Stimulated activated CD8-positive, alpha-beta memory T cell treated with anti-CD3 and anti-CD28 coated beads, Interleukin-7, amount 100 ng/mL, for 1 hour (primary cell): ENCODE measurements around the gene CHI3L1.

Experiments used
- DNase-seq, 2 donors: peaks; one replicate each; pipeline ENCODE4 v3.0.0-alpha.2; 2020; ENCODE audit warnings: low read depth in 2 of 2

The CHI3L1 gene

GRCh38 chr1:203168991-203169390 lies 17.5 kb downstream of the CHI3L1 start:
- no peak for DNase-seq

GRCh38 chr1:203168256-203168786 lies 18.2 kb downstream of the CHI3L1 start:
- no peak for DNase-seq

- no peak for DNase-seq
Measured at GRCh38 chr1:203167913-203168200, 18.6 kb downstream of the CHI3L1 start.

GRCh38 chr1:203167026-203167912 lies 19.2 kb downstream of the CHI3L1 start:
- no peak for DNase-seq

- DNase-seq, result no peak
Measured at GRCh38 chr1:203166192-203166940, 20.1 kb downstream of the CHI3L1 start.

GRCh38 chr1:203165800-203166161 lies 20.7 kb downstream of the CHI3L1 start:
- DNase-seq, result no peak

GRCh38 chr1:203165101-203165799 lies 21.3 kb downstream of the CHI3L1 start:
- no peak for DNase-seq

GRCh38 chr1:203163891-203164635 lies 22.4 kb downstream of the CHI3L1 start:
- no peak for DNase-seq

GRCh38 chr1:203162403-203162802 lies 24.1 kb downstream of the CHI3L1 start:
- DNase-seq, result no peak

GRCh38 chr1:203161703-203162102 lies 24.8 kb downstream of the CHI3L1 start:
- DNase-seq, result no peak

GRCh38 chr1:203161175-203161574 lies 25.3 kb downstream of the CHI3L1 start:
- DNase-seq, result no peak

- no peak for DNase-seq
Measured at GRCh38 chr1:203159844-203160243, 26.7 kb downstream of the CHI3L1 start.

GRCh38 chr1:203158960-203159665 lies 27.4 kb downstream of the CHI3L1 start:
- no peak for DNase-seq

- no peak for DNase-seq
Measured at GRCh38 chr1:203158423-203158822, 28.1 kb downstream of the CHI3L1 start.

- DNase-seq, result no peak
Measured at GRCh38 chr1:203156280-203156679, 30.2 kb downstream of the CHI3L1 start.

GRCh38 chr1:203153989-203154821 lies 32.3 kb downstream of the CHI3L1 start:
- DNase-seq, result no peak

- DNase-seq, result no peak
Measured at GRCh38 chr1:203153051-203153988, 33.2 kb downstream of the CHI3L1 start.

- DNase-seq, result no peak
Measured at GRCh38 chr1:203152158-203153034, 34.1 kb downstream of the CHI3L1 start.
